Measurements from ENCODE around the gene ATP1A1.

The ATP1A1 gene

DNA sequence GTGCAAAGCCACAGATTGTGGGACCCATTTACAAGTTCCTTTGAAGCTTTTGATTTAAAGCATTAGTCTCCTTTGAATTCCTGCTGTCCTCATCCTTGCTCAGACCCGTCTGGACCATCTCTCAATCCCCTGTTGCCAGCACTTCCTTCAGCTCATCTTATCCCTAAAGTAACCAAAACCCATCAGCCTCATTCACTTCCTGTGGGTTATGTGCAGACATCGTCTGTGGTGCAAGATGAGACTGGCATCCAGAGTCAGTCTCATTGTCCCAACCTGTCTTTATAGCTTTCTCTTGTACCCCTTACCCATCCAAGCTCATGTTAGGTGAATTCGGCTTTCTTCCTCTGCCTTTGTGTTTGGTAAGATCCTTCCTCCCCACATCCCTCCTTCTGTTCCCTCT is 29.3 kb downstream of the ATP1A1 start:
- Mint-ChIP-seq H3K36me3 (ENCODE audit: low read depth) (peaks cover 80% of the 10 kb centered on the region), H3K9me3 (no peaks in the 10 kb centered on the region), H3K27ac (peak overlapping the region; percentile 23), H3K4me3 (no peak overlapping the region), H3K4me1 (ENCODE audit: low read depth) (peaks cover 19% of the 10 kb centered on the region), H3K27me3 (ENCODE audit: low read depth) (no peaks in the 10 kb centered on the region)

DNA sequence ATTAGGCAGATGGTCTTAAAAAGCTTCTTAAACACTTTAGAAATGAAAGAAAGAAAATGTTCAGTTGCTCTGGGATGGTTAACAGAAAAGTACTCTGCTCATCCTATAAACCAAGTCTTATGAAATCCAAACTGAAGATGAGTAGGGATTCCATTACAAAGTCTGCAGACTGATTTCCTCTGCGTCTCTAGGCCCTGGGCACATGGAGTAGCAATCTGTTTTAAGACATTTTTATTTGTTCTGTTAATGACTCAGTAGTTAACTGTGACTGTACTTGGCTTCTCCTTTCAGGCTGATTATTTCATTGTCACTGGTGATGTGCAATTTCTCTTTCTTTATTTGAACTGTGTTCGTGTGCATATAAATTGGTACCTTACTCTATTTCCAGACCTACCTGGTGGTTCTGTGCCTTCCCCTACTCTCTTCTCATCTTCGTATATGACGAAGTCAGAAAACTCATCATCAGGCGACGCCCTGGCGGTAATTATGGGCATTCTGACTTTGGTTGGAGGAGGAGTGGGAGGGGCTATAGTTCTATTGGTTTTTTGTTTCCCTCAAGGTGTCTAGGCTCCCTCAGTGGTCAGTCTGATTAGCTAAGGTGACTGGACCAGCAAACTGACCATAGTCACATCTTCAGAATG is 30.6 kb downstream of the ATP1A1 start:
- Mint-ChIP-seq H3K27me3 (ENCODE audit: low read depth) (no peaks in the 10 kb centered on the region), H3K4me3 (no peak overlapping the region), H3K9me3 (no peaks in the 10 kb centered on the region), H3K36me3 (ENCODE audit: low read depth) (peaks cover 71% of the 10 kb centered on the region), H3K4me1 (ENCODE audit: low read depth) (peaks cover 19% of the 10 kb centered on the region), H3K27ac (no peak overlapping the region)

DNA sequence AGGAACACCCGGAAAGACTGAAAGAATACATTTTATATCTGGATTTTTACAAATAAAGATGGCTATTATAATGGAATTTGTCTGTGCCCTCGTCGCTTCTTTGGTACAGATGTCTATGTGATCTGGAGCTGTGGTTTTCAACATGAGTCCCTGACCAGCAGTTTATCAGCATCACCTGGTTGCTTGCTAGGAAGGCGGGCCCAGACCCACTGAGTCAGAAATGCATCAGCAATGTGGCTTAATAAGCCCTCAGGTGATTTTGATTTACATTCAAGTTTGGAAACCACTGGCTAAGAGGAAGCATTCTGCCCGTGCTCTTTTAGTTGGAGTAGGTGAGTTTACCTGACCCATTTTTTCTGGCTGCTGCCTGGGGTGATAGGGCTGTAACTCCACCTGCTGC is 31.7 kb downstream of the ATP1A1 start:
- Mint-ChIP-seq H3K4me3 (no peak overlapping the region), H3K9me3 (no peaks in the 10 kb centered on the region), H3K36me3 (ENCODE audit: low read depth) (peaks cover 64% of the 10 kb centered on the region), H3K27me3 (ENCODE audit: low read depth) (no peaks in the 10 kb centered on the region), H3K27ac (no peak overlapping the region), H3K4me1 (ENCODE audit: low read depth) (peaks cover 22% of the 10 kb centered on the region)

DNA sequence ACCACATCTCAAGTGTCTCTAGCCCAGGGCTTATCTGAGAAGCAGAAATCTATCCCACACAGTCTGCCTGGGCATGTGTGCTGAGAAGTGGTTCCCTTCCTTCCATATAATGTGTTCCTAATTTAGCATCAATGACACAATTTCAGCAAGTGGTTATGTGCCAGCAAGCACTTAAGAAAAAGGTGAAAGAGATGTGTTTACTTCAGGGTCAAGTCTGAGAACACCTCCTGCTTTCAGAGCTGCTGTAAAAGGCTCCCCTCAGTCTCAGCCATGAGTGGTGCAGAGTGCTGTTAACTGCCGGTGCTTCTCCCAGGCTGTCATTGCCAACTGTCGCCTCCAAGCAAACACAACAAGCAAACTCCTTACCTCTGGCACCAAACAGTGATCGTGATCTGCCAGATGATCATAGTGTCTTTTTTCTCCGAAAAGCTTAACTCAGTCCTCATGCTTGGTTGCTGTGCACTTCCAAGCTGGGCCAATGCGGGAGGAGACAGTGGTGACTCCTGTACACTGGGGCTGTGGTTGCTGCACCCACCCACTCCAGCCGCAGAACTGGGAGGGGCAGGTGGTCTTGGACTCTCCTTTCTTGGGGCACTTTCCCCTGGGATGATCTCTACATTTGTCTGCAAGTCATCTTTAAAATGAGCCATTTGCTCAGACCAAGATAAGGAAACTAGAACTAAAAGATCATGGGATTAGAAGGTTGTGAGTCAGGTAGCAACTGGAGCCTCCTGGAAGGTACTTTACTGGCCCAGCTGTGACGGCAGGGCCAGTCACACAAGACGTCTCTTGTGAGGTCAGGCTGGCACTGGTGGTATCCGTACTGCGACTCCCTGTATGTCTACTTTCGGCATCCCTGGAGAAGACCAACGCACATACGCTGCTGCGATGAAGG is 32.4 kb downstream of the ATP1A1 start:
- no peak overlapping the region for H3K4me3 Mint-ChIP-seq
- H3K27me3 Mint-ChIP-seq (ENCODE audit: low read depth) = no peaks in the 10 kb centered on the region
- peaks cover 18% of the 10 kb centered on the region for H3K4me1 Mint-ChIP-seq (ENCODE audit: low read depth)
- peaks cover 57% of the 10 kb centered on the region for H3K36me3 Mint-ChIP-seq (ENCODE audit: low read depth)
- no peaks in the 10 kb centered on the region for H3K9me3 Mint-ChIP-seq
- no peak overlapping the region for H3K27ac Mint-ChIP-seq

DNA sequence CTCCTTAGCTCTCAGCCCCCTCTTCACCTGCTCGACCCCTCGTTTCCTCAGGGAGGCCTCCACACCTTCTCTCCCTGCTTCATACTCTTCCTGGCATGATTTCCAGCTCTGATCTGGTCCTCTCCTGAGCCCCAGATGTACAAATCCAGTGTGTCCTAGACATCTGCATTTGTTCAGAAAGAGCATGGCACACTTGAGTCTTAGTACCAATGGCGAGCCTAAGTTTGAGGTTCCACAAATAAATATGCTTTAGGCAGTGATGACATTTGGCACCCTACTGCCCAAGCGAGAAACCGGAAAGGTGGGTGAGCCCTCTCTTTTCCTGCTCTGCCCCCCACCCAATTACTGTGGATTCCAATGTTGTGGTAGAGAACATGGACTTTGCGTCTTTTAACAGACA is 34.0 kb downstream of the ATP1A1 start:
- H3K36me3 Mint-ChIP-seq (ENCODE audit: low read depth) = peaks cover 45% of the 10 kb centered on the region
- H3K4me3 Mint-ChIP-seq = no peak overlapping the region
- no peak overlapping the region for H3K27ac Mint-ChIP-seq
- H3K27me3 Mint-ChIP-seq (ENCODE audit: low read depth) = no peaks in the 10 kb centered on the region
- no peaks in the 10 kb centered on the region for H3K9me3 Mint-ChIP-seq
- H3K4me1 Mint-ChIP-seq (ENCODE audit: low read depth) = peaks cover 11% of the 10 kb centered on the region

DNA sequence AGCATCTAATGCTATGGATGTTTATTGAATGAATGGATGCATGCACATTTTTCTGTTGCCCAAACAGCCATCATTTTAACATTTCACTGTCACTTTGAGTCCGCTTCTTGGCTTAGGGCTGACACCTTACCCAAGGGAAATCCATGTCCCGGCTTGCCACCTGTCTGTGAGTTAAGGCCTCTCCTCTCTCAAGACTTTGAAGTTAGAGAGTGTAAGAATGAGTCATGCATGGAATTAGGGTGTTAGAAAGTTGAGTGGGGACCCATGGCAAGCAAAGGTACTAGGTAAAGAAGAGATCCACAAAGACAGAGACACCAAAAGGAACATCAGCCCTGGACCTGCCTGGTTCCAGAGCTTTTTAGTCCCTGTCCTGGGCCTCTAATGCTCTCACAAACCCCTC is 35.1 kb downstream of the ATP1A1 start:
- Mint-ChIP-seq H3K9me3 (no peaks in the 10 kb centered on the region), H3K27ac (no peak overlapping the region), H3K4me3 (no peak overlapping the region), H3K36me3 (ENCODE audit: low read depth) (peaks cover 38% of the 10 kb centered on the region), H3K4me1 (ENCODE audit: low read depth) (peaks cover 9% of the 10 kb centered on the region), H3K27me3 (ENCODE audit: low read depth) (no peaks in the 10 kb centered on the region)

DNA sequence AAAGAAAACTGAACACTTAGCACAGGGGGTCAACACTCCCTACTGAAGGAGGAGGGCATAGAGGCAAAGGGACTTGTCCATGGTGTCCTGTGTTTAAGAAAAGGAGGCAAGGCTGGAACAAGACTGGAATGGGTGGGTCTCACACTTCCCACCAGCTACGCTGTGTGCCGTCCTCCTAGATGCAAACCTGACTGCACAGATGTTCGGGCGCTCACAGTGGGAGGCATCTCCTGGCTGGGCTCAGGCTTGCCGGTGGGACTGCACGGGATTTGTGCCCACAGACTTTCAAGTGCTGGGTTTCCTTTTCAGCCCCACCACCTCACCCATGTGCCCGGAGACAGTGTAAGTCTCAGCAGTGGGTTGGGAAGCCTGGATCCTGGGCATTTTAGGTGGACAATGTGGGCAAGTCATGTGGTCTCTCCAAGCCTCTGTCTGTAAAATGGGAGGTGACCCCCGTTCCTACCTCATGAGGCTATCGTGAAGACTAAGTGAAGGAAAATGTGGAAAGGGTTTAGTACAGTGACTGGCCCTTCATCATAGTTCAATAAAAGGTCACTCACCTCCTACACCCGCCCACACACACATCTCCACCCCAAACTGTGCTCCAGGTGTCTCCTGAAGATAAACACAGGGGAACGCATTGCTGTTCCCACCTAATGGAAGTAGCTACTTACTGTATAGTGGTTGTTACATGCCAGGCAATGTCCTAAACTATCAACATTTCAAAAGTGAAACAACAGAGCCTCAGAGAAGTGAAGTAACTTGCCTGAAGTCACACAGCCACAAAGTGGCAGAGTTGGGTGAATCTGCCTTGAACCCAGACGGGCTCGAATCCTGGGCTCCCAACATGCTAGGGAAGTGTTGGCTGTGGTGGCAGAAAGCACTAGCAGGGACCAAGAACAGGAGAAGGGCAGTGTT is 36.0 kb downstream of the ATP1A1 start:
- Mint-ChIP-seq H3K27me3 (ENCODE audit: low read depth) (no peaks in the 10 kb centered on the region), H3K36me3 (ENCODE audit: low read depth) (peaks cover 36% of the 10 kb centered on the region), H3K9me3 (no peaks in the 10 kb centered on the region), H3K27ac (no peak overlapping the region), H3K4me3 (no peak overlapping the region), H3K4me1 (ENCODE audit: low read depth) (peaks cover 13% of the 10 kb centered on the region)

DNA sequence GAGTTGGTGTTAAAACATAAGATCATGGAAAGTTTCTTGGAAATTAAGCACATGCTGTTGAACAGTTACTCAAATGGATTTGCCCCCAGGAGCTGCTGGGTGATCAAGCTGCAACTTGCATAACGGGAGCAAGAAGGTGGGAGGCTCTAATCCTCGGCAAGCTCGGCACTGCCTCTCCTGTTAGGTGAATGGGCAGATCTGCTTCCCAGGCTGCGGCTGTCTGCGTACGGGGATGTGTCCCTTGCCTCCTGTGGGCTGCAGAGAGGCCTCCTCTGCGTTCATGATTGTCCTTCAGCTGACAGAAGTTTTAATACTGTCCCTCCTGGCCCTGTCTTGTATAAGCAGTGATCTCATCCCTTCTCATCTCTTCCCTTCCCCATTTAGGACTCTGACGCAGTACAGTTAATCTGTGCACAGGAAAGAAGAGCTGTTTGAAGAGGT is 36.7 kb downstream of the ATP1A1 start:
- H3K9me3 Mint-ChIP-seq = no peaks in the 10 kb centered on the region
- no peak overlapping the region for H3K4me3 Mint-ChIP-seq
- H3K36me3 Mint-ChIP-seq (ENCODE audit: low read depth) = peaks cover 33% of the 10 kb centered on the region
- no peaks in the 10 kb centered on the region for H3K27me3 Mint-ChIP-seq (ENCODE audit: low read depth)
- H3K27ac Mint-ChIP-seq = no peak overlapping the region
- H3K4me1 Mint-ChIP-seq (ENCODE audit: low read depth) = peaks cover 15% of the 10 kb centered on the region

DNA sequence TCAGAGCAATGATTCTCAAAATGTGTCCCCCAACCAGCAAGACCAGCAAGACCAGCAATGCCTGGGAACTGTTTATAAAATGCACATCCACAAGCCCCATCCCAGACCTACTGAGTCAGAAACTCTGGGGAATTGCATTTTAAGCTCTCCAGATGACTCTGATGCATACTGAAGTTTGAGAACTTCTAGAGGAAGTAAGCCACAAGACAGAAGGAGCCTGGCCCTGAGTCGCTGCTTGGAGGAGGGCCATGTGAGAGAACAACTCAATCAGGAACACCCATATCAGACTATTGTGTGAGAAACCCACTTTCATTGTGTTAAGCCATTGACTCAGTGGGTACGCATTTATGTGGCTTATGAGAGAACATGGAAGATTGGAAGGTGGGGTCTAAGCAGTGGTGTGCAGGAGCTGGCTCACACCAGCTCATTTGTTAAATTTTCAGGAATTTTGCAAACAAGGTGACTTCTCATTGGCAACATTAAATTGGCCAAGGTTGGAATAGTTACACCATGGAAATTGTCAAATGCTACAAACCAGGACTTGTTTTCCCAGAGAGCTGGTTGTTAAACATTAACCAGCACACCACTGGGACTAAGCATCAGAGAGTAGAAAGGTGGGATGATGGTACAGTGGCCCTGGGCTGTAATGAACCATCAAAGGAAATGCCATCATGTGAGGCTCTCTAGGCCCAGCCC is 38.9 kb downstream of the ATP1A1 start:
- peak overlapping the region; percentile 24 for H3K27ac Mint-ChIP-seq
- no peaks in the 10 kb centered on the region for H3K9me3 Mint-ChIP-seq
- no peak overlapping the region for H3K4me3 Mint-ChIP-seq
- H3K36me3 Mint-ChIP-seq (ENCODE audit: low read depth) = peaks cover 23% of the 10 kb centered on the region
- H3K4me1 Mint-ChIP-seq (ENCODE audit: low read depth) = peaks cover 26% of the 10 kb centered on the region
- H3K27me3 Mint-ChIP-seq (ENCODE audit: low read depth) = no peaks in the 10 kb centered on the region

DNA sequence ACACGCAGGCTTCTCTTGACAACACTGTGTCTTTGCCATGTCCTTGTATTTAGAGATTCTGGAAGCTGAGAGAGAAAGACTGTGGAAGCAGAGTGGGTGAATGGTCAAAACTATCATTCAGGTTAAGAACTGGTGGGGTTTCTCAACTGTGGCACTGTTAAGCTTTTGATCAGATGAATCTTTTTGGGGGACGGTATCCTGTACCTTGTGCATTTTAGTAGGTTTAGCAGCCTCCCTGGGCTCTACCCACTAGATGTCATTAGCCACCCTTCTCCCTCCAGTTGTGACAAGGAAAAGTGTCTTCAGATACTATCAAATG is 39.4 kb downstream of the ATP1A1 start:
- H3K4me3 Mint-ChIP-seq = no peak overlapping the region
- H3K27me3 Mint-ChIP-seq (ENCODE audit: low read depth) = no peaks in the 10 kb centered on the region
- H3K9me3 Mint-ChIP-seq = no peaks in the 10 kb centered on the region
- peaks cover 20% of the 10 kb centered on the region for H3K36me3 Mint-ChIP-seq (ENCODE audit: low read depth)
- peaks cover 29% of the 10 kb centered on the region for H3K4me1 Mint-ChIP-seq (ENCODE audit: low read depth)
- H3K27ac Mint-ChIP-seq = no peak overlapping the region

DNA sequence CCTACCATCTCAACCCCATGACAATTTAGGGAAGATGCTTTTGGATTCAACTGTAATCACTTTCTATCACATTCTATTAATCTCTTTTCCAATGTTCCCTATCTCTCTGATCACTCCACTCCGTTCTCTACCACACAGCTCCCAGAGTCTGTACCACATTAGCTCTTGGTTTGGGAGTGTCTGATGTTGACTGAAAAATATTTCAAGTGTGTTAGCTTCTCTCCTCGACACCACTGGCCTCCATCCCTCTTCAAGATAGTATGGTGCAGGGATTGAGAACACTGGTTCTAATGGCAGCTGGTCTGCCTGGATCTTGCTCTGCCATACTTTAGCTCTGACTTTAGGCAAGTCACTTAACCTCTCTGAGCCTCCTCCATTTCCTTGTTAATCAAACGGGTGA is 39.9 kb downstream of the ATP1A1 start:
- Mint-ChIP-seq H3K27ac (peak overlapping the region; percentile 45), H3K4me3 (no peak overlapping the region), H3K36me3 (ENCODE audit: low read depth) (peaks cover 20% of the 10 kb centered on the region), H3K4me1 (ENCODE audit: low read depth) (peaks cover 33% of the 10 kb centered on the region), H3K27me3 (ENCODE audit: low read depth) (no peaks in the 10 kb centered on the region), H3K9me3 (no peaks in the 10 kb centered on the region)

DNA sequence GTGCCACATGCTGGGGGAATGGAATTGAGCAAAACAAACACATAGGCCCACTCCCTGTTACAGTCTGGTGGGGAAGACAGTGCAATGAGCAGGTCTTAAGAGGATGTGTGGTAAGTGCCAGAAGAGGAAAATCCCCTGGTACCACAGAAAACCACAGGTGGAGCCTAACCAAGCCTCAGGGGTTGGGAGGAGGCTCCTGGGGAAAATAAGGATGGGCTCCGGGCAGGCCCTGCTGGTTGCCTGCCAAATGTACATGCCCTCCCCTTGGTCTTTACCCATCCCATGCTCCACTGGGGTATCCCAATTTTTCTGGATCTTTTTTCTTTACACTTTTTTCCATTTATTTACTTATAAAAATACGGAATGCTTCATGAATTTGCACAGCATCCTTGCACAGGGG is 40.4 kb downstream of the ATP1A1 start:
- Mint-ChIP-seq H3K36me3 (ENCODE audit: low read depth) (peaks cover 16% of the 10 kb centered on the region), H3K9me3 (no peaks in the 10 kb centered on the region), H3K4me3 (no peak overlapping the region), H3K4me1 (ENCODE audit: low read depth) (peaks cover 38% of the 10 kb centered on the region), H3K27me3 (ENCODE audit: low read depth) (no peaks in the 10 kb centered on the region), H3K27ac (no peak overlapping the region)

DNA sequence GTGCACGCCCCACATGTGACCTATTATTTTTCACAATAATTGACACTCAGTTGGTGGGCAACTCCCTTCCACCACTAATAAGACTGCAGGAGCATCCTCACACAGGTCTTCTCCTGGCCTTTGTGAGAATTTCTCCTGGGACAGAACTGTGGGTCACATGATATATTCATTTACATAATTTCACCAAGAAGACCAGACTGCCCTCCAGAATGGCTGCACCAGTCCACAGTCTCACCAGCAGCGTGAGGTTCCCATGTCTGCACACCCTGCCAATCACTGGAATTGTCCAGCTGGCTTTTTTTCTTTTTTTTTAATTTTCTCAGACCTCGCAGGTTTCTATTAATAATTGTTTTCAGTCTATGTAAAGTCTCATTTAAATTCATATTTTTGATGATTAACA is 41.3 kb downstream of the ATP1A1 start:
- Mint-ChIP-seq H3K4me3 (no peak overlapping the region), H3K4me1 (ENCODE audit: low read depth) (peaks cover 42% of the 10 kb centered on the region), H3K27me3 (ENCODE audit: low read depth) (no peaks in the 10 kb centered on the region), H3K36me3 (ENCODE audit: low read depth) (peaks cover 14% of the 10 kb centered on the region), H3K27ac (no peak overlapping the region), H3K9me3 (no peaks in the 10 kb centered on the region)

DNA sequence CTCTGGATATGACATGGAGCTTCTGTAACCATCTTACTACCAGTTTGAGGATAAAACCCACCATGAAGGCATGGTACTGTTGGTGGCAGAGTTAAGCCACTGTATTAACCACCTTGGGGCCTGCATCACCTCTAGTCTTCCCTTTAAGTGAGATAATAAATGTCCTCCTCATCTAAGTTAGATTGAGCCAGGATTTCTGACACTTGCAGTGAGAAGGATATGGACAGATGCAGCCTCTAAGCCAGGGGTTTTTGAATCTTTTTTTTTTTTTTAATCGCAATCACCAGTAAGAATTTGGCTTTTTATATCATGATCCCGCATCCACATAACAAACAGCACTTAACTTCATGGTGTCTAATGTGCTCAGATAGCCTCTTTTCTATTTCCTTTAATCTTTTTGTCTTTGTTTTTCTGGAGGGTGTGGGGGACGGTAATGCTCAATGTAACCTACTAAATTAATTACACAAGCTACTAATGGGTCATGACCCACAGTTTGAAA is 42.2 kb downstream of the ATP1A1 start:
- no peaks in the 10 kb centered on the region for H3K9me3 Mint-ChIP-seq
- H3K4me1 Mint-ChIP-seq (ENCODE audit: low read depth) = peaks cover 42% of the 10 kb centered on the region
- no peak overlapping the region for H3K27ac Mint-ChIP-seq
- no peak overlapping the region for H3K4me3 Mint-ChIP-seq
- peaks cover 13% of the 10 kb centered on the region for H3K36me3 Mint-ChIP-seq (ENCODE audit: low read depth)
- no peaks in the 10 kb centered on the region for H3K27me3 Mint-ChIP-seq (ENCODE audit: low read depth)
